HFFc6 (cell line): ENCODE results near the gene MSI2. TPM values are rescaled to one million over a fixed set of nuclear protein-coding genes. Genes with fewer than 3 reads are reported as not detected.

Experiments
- DNase-seq: peaks from one replicate; pipeline ENCODE4 v3.0.0-alpha.2; 2018
- H3K27ac Mint-ChIP-seq: 2 replicates; pipeline ENCODE4 v1.8.0; 2020; ENCODE audit warnings: mild to moderate bottlenecking, mixed read lengths
- H3K27me3 Mint-ChIP-seq: 2 replicates; pipeline ENCODE4 v1.8.0; 2021; ENCODE audit warnings: mild to moderate bottlenecking, moderate library complexity, mixed read lengths; ENCODE audit not compliant: insufficient read depth
- H3K36me3 Mint-ChIP-seq: 2 replicates; pipeline ENCODE4 v1.8.0; 2021; ENCODE audit warnings: low read depth, mixed read lengths
- H3K4me1 Mint-ChIP-seq: 2 replicates; pipeline ENCODE4 v1.8.0; 2020; ENCODE audit warnings: low read depth, mixed read lengths
- H3K4me3 Mint-ChIP-seq: 2 replicates; pipeline ENCODE4 v1.8.0; 2020; ENCODE audit warnings: mild to moderate bottlenecking, moderate library complexity, mixed read lengths
- H3K9me3 Mint-ChIP-seq: 2 replicates; pipeline ENCODE4 v1.8.0; 2020; ENCODE audit warnings: mild to moderate bottlenecking, mixed read lengths
- total RNA-seq, 6 experiments: library from RNA; stranded (reverse); fragmentation: NEBNext Ultra II Directional; extraction: Animal tissue kit (Norgen Biotek cat#: 25700); gene quantifications; 2 replicates in 1 of 6; 3 replicates in 5 of 6; pipeline ENCODE4 v1.2.3, GENCODE V29; 2021
- TF ChIP-seq, protein P1 (sequence below): fragments of 200-600 bp; sonication (generic); IDR thresholded peaks from 2 replicates; pipeline ENCODE4 v1.5.0; 2021; ENCODE audit warnings: antibody characterized with exemption, mild to moderate bottlenecking

Gene MSI2
- total RNA-seq, 6 experiments from 2014 or later = 53.5 to 71.7 (median 55.0) TPM

DNA sequence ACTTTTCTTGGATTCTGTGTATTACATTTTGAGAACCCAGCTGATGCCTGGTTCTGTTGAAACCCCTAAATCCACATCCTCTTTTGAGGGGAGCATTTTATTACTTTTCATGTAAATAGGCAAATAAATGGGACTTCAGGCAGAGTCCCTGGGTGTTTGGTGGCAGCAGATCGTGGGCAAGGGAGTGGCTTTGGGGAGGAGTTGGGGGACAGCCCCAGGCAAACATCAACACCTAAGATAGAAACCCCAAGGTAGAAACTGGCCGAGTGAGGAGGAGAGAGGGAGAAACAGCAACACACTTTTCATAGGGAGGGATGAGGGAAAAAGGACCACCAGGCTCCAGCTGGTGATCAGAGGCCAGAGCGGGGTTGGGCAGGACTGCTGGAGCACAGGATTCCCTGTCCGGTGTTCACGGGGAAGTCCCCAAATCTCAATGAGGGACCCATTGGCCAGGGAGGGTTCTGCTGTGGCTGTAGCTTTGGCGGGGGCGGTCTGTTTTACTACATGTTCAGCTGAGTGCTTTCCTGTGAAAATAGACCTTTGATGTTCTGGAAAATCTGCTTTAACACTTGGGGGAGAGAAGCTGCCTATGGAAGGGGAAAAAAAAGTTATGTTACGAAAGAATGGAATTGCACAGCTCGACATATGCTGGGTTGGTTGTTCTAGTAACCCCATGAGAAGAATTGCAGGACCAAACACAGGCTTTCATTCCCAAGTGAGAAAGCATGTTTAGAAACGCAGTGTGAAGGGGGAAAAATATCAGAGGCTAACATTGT lies 46.6 kb downstream of the MSI2 start:
- Mint-ChIP-seq H3K4me1 (peaks cover 14% of the 10 kb centered on the region), H3K27ac (no peak overlapping the region), H3K27me3 (no peaks in the 10 kb centered on the region; the same call in 1 of the 2 replicates), H3K4me3 (no peak overlapping the region), H3K9me3 (no peaks in the 10 kb centered on the region; the same call in 1 of the 2 replicates), H3K36me3 (peaks cover 33% of the 10 kb centered on the region)
- DNase-seq = no peak
- TF ChIP-seq, protein P1, sequence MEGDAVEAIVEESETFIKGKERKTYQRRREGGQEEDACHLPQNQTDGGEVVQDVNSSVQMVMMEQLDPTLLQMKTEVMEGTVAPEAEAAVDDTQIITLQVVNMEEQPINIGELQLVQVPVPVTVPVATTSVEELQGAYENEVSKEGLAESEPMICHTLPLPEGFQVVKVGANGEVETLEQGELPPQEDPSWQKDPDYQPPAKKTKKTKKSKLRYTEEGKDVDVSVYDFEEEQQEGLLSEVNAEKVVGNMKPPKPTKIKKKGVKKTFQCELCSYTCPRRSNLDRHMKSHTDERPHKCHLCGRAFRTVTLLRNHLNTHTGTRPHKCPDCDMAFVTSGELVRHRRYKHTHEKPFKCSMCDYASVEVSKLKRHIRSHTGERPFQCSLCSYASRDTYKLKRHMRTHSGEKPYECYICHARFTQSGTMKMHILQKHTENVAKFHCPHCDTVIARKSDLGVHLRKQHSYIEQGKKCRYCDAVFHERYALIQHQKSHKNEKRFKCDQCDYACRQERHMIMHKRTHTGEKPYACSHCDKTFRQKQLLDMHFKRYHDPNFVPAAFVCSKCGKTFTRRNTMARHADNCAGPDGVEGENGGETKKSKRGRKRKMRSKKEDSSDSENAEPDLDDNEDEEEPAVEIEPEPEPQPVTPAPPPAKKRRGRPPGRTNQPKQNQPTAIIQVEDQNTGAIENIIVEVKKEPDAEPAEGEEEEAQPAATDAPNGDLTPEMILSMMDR = no peak

DNA sequence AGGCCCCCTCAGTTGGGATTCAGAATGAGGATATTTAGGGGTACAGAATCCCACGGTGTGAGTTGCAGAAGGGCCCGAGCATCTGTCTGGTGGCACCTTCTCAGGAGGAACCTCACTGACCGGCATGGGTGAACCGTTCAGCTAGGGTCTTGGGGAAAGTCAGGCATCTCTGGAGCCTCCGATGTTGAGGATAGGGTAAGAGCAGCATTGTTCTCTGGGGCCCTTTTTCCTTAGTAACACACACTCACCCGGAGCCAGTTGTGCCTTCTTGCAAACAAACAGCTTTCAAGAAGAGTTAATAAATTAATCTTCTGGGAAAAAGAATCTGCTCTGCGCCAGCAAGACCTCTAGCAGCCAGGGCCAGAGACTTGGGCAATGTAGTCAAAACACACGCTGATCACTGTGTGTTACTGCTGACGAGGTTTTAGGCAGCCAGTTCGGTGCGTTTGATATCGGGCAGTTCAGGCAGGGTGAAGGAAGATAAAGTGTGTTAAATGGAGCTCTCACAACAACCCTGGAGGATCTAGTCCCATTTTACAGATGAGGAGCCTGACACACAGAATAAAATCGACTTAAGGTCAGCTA lies 48.9 kb downstream of the MSI2 start:
- H3K27me3 Mint-ChIP-seq = no peaks in the 10 kb centered on the region; the same call in none of the 2 replicates
- peaks cover 14% of the 10 kb centered on the region; the same call in 1 of the 2 replicates for H3K36me3 Mint-ChIP-seq
- H3K9me3 Mint-ChIP-seq = no peaks in the 10 kb centered on the region; the same call in 1 of the 2 replicates
- no peak for DNase-seq
- TF ChIP-seq, protein P1 = no peak
- H3K4me3 Mint-ChIP-seq = no peak overlapping the region
- H3K27ac Mint-ChIP-seq = no peak overlapping the region
- H3K4me1 Mint-ChIP-seq = peaks cover 14% of the 10 kb centered on the region

DNA sequence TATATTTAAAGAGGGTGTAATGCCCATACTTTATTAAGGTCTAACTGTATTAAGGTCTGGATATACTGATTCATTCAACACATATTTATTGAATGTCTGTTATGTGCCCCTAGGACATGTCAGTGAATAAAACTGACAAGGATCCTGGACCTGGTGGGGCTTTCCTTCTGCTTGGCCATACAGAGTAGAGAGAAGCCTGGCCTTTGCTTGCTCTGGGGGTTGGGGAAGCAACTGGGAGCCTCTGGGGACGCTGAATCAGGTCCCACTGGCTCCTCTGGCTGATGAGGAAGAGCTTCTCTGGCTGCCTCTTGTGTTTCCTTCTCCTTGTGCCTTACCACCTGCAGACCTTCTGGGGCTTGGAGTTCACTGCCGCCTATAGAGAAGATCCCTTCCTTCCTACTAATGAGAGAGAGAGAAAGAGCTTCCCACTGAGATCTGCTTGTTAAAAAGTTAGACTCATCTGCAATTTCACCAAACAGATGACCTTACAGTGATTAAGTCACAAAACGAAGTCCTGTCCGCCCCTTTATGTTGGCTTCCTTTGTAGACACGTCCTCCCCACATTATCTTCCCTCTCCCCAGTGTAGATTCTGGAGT lies 49.7 kb downstream of the MSI2 start:
- Mint-ChIP-seq H3K4me1 (peaks cover 14% of the 10 kb centered on the region), H3K27ac (peak overlapping the region; percentile 37; the same call in 1 of the 2 replicates), H3K9me3 (no peaks in the 10 kb centered on the region), H3K4me3 (no peak overlapping the region), H3K27me3 (no peaks in the 10 kb centered on the region; the same call in none of the 2 replicates), H3K36me3 (peaks cover 9% of the 10 kb centered on the region; the same call in 1 of the 2 replicates)
- TF ChIP-seq, protein P1 = no peak
- peak; percentile 6 for DNase-seq

DNA sequence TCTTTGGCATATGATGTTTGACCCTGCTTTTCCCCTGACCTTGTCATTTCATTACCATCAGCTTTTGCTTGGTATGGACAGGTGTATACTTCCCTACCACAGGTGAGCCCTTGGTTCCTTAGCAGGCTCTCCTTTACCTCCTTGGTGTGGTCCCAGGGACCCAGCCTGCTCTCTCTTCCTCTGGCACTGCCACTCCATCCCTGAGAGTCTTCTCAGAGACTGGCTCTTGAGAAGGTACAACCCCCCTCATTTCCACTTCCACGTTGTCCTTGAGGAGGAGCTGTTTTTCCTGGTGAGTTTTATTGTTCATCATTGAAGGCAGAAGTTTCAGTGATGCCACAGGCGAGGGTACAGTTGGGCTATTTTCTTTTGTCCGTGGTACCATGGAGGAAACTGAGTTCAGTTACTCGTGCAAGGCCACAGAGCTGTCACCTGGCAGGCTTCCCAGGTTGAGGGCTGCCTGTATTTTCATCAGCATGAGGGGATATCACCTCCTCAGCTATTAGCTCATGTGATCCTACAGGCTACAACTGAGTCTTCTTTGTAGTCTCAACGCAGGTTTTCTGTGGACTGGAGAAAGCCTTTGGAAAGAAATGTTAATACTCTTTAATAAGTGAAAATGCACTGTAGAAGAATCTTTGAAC lies 52.3 kb downstream of the MSI2 start:
- Mint-ChIP-seq H3K4me1 (peaks cover 14% of the 10 kb centered on the region), H3K36me3 (peaks cover 7% of the 10 kb centered on the region; the same call in 1 of the 2 replicates), H3K27ac (no peak overlapping the region), H3K4me3 (no peak overlapping the region), H3K9me3 (no peaks in the 10 kb centered on the region), H3K27me3 (no peaks in the 10 kb centered on the region; the same call in none of the 2 replicates)
- TF ChIP-seq, protein P1 = no peak
- DNase-seq = no peak

DNA sequence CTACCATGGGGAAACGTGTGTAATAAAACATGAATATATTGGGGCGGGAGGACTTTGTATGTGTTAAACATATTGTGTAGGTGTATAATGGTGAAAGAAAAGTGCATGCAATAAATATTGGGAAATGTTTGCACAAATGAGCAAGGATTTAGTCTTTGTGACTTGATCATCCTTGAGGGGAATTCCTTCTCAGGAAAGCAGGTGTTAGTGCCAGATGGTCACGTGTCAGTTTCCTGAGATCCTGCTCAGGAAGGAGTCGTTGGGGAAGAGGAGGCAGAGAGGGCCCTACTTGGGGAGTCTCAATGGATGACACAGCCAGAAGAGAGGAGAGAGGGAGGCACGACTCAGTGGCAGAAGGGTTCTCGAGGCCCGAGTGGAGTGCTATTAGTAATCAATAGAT lies 53.2 kb downstream of the MSI2 start:
- DNase-seq = no peak
- Mint-ChIP-seq H3K27ac (no peak overlapping the region; the same call in 1 of the 2 replicates), H3K27me3 (no peaks in the 10 kb centered on the region; the same call in none of the 2 replicates), H3K4me3 (no peak overlapping the region), H3K9me3 (no peaks in the 10 kb centered on the region), H3K4me1 (peaks cover 14% of the 10 kb centered on the region), H3K36me3 (peaks cover 5% of the 10 kb centered on the region; the same call in 1 of the 2 replicates)
- TF ChIP-seq, protein P1 = no peak
